ENCODE results near the gene OR5H6. TPM values are rescaled to one million over a fixed set of nuclear protein-coding genes. Genes with fewer than 3 reads are reported as not detected.

Gene OR5H6
- total and polyA plus RNA-seq, 2 donors (not counting 3 experiments of a cell fraction or from before 2014, with no cell fraction given), result not detected

GRCh38 chr3:98232489-98232888, 31.6 kb upstream of the OR5H6 start:
- dilution Hi-C loops (cut with MboI; ENCODE audit: extremely low pct_ligation_motif_present, low sequenced_read_pairs), result no loop called here
- Histone ChIP-seq H3K9me3 (replicated peaks; ENCODE audit: control insufficient read depth, insufficient read depth, low read length) (no peaks in the 10 kb centered on the region), H3K9ac (replicated peaks; ENCODE audit: extremely low read depth, insufficient read depth, low read length) (no peak overlapping the region), H3K27ac (ENCODE audit: insufficient read depth, low read depth, low read length) (no peak overlapping the region), H3K27me3 (ENCODE audit: control insufficient read depth in 2 of 2, insufficient read depth in 2 of 2, low read length in 2 of 2) (no peaks in the 10 kb centered on the region), H3K4me1 (ENCODE audit: control insufficient read depth, extremely low read depth, insufficient read depth, low read length) (no peaks in the 10 kb centered on the region), H2AFZ (ENCODE audit: low read depth, low read length) (no peak overlapping the region), H4K20me1 (replicated peaks; ENCODE audit: control insufficient read depth, extremely low read depth, insufficient read depth, low read length) (no peaks in the 10 kb centered on the region), H3K79me2 (ENCODE audit: control insufficient read depth, insufficient read depth, low read length) (no peaks in the 10 kb centered on the region), H3K4me3 (replicated peaks in 1 of 3; ENCODE audit: insufficient read depth in 1 of 3, low read depth in 1 of 3, low read length in 3 of 3) (no peak overlapping the region), H3K9me1 (replicated peaks; ENCODE audit: control insufficient read depth, extremely low read depth, insufficient read depth, low read length) (no peaks in the 10 kb centered on the region), H3K36me3 (ENCODE audit: control insufficient read depth in 2 of 2, extremely low read depth in 1 of 2, insufficient read depth in 2 of 2, low read length in 2 of 2) (no peaks in the 10 kb centered on the region), H3K4me2 (ENCODE audit: insufficient read depth, low read length) (no peak overlapping the region)
- ChIA-PET CTCF (no interaction called here), POLR2A (no interaction called here)
- DNase-seq (ENCODE audit: low read depth, low spot score), result no peak
- BruUV-seq (replicated peaks), result no TSS peak
- TF ChIP-seq EZH2 (IDR thresholded peaks at IDR 0.05; ENCODE audit: borderline replicate concordance, low read depth, low read length, severe bottlenecking), result no peak
- no peak for FAIRE-seq
- intact Hi-C loops (cut with micrococcal nuclease), result no loop called here

- no peaks in the 10 kb centered on the region for H3K4me1 ChIP-seq (ENCODE audit: control insufficient read depth, extremely low read depth, insufficient read depth, low read length)
Measured at GRCh38 chr3:98233468-98233867, 30.6 kb upstream of the OR5H6 start.

More at GRCh38 chr3:98233468-98233867, 30.6 kb upstream of the OR5H6 start:
- Histone ChIP-seq H3K9ac (replicated peaks; ENCODE audit: extremely low read depth, insufficient read depth, low read length) (no peak overlapping the region), H3K36me3 (ENCODE audit: control insufficient read depth in 2 of 2, extremely low read depth in 1 of 2, insufficient read depth in 2 of 2, low read length in 2 of 2) (no peaks in the 10 kb centered on the region), H2AFZ (ENCODE audit: low read depth, low read length) (no peak overlapping the region), H3K79me2 (ENCODE audit: control insufficient read depth, insufficient read depth, low read length) (no peaks in the 10 kb centered on the region), H3K27me3 (ENCODE audit: control insufficient read depth in 2 of 2, insufficient read depth in 2 of 2, low read length in 2 of 2) (no peaks in the 10 kb centered on the region), H3K27ac (ENCODE audit: insufficient read depth, low read depth, low read length) (no peak overlapping the region), H3K9me1 (replicated peaks; ENCODE audit: control insufficient read depth, extremely low read depth, insufficient read depth, low read length) (no peaks in the 10 kb centered on the region), H4K20me1 (replicated peaks; ENCODE audit: control insufficient read depth, extremely low read depth, insufficient read depth, low read length) (no peaks in the 10 kb centered on the region), H3K4me3 (replicated peaks in 1 of 3; ENCODE audit: insufficient read depth in 1 of 3, low read depth in 1 of 3, low read length in 3 of 3) (no peak overlapping the region), H3K4me2 (ENCODE audit: insufficient read depth, low read length) (no peak overlapping the region), H3K9me3 (replicated peaks; ENCODE audit: control insufficient read depth, insufficient read depth, low read length) (no peaks in the 10 kb centered on the region)
- intact Hi-C loops (cut with micrococcal nuclease), result no loop called here
- FAIRE-seq (no peak), DNase-seq (ENCODE audit: low read depth, low spot score) (no peak)
- BruUV-seq (replicated peaks), result no TSS peak
- TF ChIP-seq GATA2 (IDR thresholded peaks at IDR 0.05; ENCODE audit: insufficient read depth, insufficient read length, low read depth, low read length) (no peak), FOS (IDR thresholded peaks at IDR 0.05; ENCODE audit: borderline replicate concordance, insufficient read depth, low read length) (no peak), MYC (IDR thresholded peaks at IDR 0.05; ENCODE audit: low read depth, low read length) (no peak), CTCF (IDR thresholded peaks at IDR 0.05; ENCODE audit: extremely low read depth in 1 of 2, insufficient read depth in 1 of 2, low read depth in 1 of 2, low read length in 2 of 2) (no peak), POLR2A (IDR thresholded peaks at IDR 0.05; ENCODE audit: low read depth, low read length) (no peak), EZH2 (IDR thresholded peaks at IDR 0.05; ENCODE audit: borderline replicate concordance, low read depth, low read length, severe bottlenecking) (no peak), JUN (IDR thresholded peaks at IDR 0.05; ENCODE audit: borderline replicate concordance, insufficient read depth, insufficient read length, low read depth) (no peak), POLR2AphosphoS5 (IDR thresholded peaks at IDR 0.05; ENCODE audit: insufficient read depth, low read depth, low read length) (no peak)
- TF ChIP-seq, protein P1, sequence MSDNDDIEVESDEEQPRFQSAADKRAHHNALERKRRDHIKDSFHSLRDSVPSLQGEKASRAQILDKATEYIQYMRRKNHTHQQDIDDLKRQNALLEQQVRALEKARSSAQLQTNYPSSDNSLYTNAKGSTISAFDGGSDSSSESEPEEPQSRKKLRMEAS (IDR thresholded peaks at IDR 0.05; ENCODE audit: insufficient read depth, insufficient read length), result no peak
- CTCF ChIA-PET, result no interaction called here
- POLR2A ChIA-PET, result no interaction called here
- dilution Hi-C loops (cut with MboI; ENCODE audit: extremely low pct_ligation_motif_present, low sequenced_read_pairs), result no loop called here

Data from endothelial cell of umbilical vein (primary cell).